ENCODE results near the gene MBTPS1.

Gene MBTPS1

DNA sequence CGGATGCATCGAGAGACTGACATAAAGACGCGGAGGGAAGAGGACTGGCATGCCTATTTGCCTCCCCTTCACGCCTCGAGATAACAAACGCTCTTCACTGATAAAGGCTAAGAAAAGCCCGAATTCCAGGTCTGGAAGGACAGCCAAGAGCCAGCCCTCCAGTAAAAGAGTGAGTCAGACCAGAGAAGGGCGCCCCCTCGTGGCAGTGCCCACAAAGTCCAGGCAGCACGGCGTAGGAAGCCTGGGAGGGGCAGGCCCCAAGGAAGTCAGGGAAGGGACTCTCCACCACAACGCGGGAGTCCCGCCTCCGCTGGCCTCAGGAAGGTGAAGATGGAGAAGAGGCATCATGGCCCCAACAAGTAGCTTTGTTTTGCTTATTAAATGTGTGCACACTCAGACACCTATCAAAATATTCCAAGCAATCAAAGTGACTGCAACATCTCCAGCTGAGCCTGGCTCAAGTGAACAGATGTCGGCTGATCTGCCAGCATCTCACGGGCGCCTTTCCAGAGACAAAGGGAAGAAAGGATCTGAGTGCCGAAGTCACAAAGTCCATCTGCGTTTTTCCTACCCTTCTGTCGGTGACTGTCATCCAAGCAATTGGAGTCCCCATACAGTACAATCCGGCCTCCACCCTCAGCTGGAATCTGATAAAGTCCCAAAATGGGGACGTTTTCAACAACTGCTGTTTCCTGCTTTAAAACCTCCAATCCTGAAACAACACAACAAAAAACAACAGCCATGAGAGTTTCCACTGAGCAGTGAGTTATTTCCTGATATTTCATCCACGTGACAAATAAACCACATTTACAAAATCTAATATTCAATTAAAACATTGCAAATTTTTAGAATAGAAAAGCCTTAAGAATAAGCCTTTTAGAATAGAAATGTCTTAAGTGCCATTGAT lies 53.8 kb downstream of the MBTPS1 start:
- H3K27ac ChIP-seq: no peak overlapping the region
- TF ChIP-seq, protein P1, sequence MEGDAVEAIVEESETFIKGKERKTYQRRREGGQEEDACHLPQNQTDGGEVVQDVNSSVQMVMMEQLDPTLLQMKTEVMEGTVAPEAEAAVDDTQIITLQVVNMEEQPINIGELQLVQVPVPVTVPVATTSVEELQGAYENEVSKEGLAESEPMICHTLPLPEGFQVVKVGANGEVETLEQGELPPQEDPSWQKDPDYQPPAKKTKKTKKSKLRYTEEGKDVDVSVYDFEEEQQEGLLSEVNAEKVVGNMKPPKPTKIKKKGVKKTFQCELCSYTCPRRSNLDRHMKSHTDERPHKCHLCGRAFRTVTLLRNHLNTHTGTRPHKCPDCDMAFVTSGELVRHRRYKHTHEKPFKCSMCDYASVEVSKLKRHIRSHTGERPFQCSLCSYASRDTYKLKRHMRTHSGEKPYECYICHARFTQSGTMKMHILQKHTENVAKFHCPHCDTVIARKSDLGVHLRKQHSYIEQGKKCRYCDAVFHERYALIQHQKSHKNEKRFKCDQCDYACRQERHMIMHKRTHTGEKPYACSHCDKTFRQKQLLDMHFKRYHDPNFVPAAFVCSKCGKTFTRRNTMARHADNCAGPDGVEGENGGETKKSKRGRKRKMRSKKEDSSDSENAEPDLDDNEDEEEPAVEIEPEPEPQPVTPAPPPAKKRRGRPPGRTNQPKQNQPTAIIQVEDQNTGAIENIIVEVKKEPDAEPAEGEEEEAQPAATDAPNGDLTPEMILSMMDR (conservative IDR thresholded peaks at IDR 0.05): peak; percentile 81

DNA sequence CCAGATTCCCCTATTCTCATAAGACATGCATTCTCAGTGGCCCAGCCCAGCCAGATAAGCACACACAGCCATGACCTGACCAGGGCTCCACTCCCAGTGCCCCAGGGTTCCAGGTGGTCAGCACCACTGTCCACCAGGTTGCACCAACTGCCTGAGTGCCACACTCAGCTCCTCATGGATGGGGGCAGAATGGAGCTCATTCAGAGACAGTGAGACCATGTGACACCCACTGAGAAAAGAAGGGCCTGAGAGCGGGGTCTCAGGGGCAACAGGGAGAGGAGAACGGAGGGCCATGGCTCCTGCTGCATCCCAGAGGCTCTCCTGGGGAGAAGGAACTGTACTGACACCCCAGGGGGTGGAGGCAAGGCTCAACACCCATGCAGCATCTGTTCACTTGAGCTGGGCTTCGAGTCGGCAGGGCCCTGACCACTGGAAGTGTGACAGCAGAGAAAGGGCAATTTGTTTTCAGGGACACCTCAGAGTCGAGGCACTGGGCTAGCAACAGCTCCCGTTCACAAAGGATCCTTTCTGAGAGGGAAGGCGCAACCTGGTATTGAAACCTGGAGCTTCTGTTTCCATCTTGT lies 55.4 kb downstream of the MBTPS1 start:
- TF ChIP-seq, protein P1 (conservative IDR thresholded peaks at IDR 0.05): no peak
- no peak overlapping the region for H3K27ac ChIP-seq

DNA sequence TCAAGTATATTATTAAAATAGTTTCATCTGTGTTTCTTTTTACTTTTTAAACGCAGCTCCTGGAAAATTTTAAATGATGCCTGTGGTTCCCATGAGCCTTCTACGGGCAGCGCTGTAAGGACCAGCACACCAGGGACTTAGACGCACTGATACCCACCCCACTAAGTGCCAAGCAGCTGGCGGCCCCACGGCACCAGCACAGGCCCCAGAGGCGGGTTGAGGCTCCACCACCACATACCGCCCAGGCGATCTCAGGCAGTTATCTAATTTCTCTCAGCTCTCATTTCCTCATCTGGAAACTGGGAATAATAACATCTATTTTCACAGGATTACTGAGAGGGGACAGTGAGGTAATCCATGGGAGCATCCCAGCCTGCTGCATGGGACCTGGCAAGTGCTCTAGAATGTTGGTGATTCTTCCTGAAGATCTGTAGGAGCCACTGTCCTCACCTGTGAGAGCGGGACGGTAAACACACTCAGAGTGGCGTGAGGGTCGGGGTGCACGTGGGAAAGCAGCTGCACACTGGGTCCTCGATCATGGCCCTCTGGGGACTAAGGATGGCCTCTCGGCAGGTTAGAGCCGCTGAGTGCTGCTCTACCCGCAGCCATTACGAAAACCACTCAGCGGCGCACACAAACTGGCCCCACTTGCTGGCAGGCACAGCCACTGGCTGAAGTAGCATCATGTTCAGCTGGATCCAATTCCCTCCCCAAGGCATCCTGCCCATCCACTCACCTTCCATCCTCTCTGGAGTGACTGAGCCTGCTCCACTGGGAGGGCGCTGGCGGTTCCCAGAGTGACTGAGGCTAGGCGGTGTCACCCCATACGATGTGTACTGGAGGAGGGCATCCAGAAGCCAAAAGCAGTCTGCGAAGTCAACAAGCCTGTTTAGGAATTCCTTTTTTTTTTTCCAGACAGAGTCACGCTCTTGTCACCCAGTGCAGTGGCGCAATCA lies 56.5 kb downstream of the MBTPS1 start:
- TF ChIP-seq, protein P1 (conservative IDR thresholded peaks at IDR 0.05): no peak
- H3K27ac ChIP-seq: no peak overlapping the region

DNA sequence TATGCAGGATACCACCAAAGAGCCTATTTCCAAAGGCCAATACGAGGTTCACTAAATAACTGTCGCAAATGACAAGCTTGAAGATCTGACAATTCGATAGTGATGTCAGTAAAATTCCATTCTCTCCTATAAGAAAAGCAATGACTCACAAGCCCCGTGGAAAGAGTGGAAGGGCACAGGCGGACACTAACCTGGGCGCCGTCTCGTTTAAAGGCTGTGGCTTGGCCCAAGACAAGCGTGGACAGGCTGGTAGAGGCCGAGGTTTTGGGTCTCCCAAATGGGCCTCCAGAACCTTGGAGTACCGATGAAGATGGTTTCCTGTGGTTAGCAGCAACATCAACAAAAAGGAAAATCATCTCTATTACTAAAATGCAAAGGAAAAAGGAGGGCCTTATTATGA lies 57.6 kb downstream of the MBTPS1 start:
- TF ChIP-seq, protein P1 (conservative IDR thresholded peaks at IDR 0.05): no peak
- no peak overlapping the region for H3K27ac ChIP-seq

DNA sequence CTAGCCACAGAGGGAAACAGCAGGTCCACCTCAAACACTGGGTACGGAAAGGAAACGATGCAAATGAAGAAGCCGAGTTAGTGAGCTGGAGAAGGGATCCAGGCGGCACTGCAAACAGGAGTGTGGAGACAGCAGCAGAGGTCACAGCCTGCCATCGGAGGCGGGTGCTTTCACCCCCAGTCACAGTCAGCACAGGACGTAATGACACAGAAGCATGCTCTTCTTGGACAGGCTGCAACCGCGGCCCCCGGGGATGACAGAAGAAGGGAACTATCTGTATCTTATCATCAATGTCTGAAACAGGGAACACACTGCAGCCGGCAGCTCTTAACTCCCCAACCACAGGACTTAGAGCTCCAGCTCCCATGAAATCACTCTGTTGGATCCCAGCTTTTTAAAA lies 58.1 kb downstream of the MBTPS1 start:
- H3K27ac ChIP-seq: no peak overlapping the region
- TF ChIP-seq, protein P1 (conservative IDR thresholded peaks at IDR 0.05): no peak

DNA sequence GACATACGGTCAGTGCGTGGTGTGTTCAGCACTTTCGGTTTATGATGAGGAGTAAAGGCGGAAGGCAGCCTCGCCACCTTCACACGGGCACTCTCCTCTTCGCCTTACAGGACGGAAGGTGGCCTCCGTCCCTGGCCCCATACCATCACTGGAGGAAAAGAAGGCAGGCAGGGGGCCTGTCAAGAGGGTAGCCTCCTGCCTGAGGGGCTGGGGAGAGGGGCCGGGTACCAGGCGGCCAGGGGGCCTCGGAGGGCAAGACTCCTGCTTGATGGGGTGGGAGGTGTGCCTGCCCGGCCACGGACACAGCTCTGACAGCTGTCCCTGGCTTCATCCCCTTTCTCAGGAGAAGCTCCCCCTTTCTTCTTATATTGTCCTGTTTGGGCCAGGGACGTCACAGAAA lies 58.5 kb downstream of the MBTPS1 start:
- TF ChIP-seq, protein P1 (conservative IDR thresholded peaks at IDR 0.05): no peak
- no peak overlapping the region for H3K27ac ChIP-seq

DNA sequence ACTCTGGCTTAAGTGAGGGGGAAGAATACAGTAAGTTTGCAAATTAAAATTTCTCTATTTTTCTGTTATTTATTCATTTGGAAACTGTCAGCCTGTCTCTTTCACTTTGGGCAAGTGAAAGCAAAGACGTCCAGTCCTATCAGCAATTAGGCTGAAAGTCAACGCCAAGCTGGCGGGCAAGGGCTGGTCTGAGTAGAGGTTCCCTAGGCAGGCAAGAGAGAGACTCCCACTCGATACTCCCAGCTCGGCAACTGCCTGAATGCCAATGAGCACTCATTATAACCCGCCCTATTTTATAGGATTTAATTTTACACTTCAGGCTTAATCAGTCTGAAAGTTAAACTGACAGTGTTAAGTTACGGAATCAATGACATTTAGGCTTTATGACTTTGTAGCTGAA lies 59.8 kb downstream of the MBTPS1 start:
- H3K27ac ChIP-seq: no peak overlapping the region
- TF ChIP-seq, protein P1 (conservative IDR thresholded peaks at IDR 0.05): no peak
